Stimulated activated naive CD4-positive, alpha-beta T cell (primary cell): ENCODE results near the gene GPN3.
A peak's percentile ranks its signal among the peaks of the same experiment; 100 is the strongest.
"Not testable (repeated sequence)": the region's sequence is repeated elsewhere in the genome, so short reads cannot be mapped to it uniquely, and the experiment has no call there.

Source experiments
- DNase-seq, 6 experiments: peaks; one replicate each; lab custom pipeline; 2025; lab: John Stamatoyannopoulos, UW

Gene GPN3

GRCh38 chr12:110468214-110469048 is at the start of gene GPN3, which contains the start of gene FAM216A:
Gene GPN3, minus strand, starts transcription at chr12:110468257. Its CDS starts 54 bp downstream, at chr12:110468203.
Gene FAM216A, plus strand, starts transcription at chr12:110468845. Its CDS starts 31 bp downstream, at chr12:110468876.
- DNase-seq, result peak; percentile 89 to 98 (median 94)

- no peak for DNase-seq
These were observed 48.9 kb upstream of the GPN3 start for GRCh38 chr12:110516995-110517394.

- DNase-seq, result no peak
These were observed 46.3 kb upstream of the GPN3 start for GRCh38 chr12:110514363-110514762.

GRCh38 chr12:110513842-110514241 is 45.8 kb upstream of the GPN3 start:
- DNase-seq, result no peak

- no peak for DNase-seq
These were observed 40.1 kb upstream of the GPN3 start for GRCh38 chr12:110508071-110508586.

- DNase-seq, result no peak
These were observed 37.3 kb upstream of the GPN3 start for GRCh38 chr12:110505332-110505731.

- no peak for DNase-seq
These were observed 35.4 kb upstream of the GPN3 start for GRCh38 chr12:110503432-110503831.

- DNase-seq, result peak; percentile 97 to 99 (median 98)
These were observed 34.0 kb upstream of the GPN3 start, which contains the start of the genes RAD9B and VPS29 for GRCh38 chr12:110501752-110502738. Gene RAD9B, plus strand, starts transcription at chr12:110502331. Its CDS starts 7 bp downstream, at chr12:110502338. Gene VPS29, minus strand, starts transcription at chr12:110502111. Its CDS starts 60 bp downstream, at chr12:110502051.

- no peak for DNase-seq
These were observed 33.3 kb upstream of the GPN3 start for GRCh38 chr12:110501399-110501751.

- DNase-seq, result no peak
These were observed 31.1 kb upstream of the GPN3 start for GRCh38 chr12:110498984-110499706.

- DNase-seq, result no peak
These were observed 7.4 kb upstream of the GPN3 start for GRCh38 chr12:110475426-110475825.

- no peak for DNase-seq
These were observed 227 bp downstream of the GPN3 start for GRCh38 chr12:110467847-110468213.

GRCh38 chr12:110466791-110467190 is 1.3 kb downstream of the GPN3 start:
- no peak for DNase-seq

GRCh38 chr12:110465765-110466164 is 2.3 kb downstream of the GPN3 start:
- not testable (repeated sequence) for DNase-seq

GRCh38 chr12:110465024-110465423 is 3.0 kb downstream of the GPN3 start:
- no peak for DNase-seq

- DNase-seq, result not testable (repeated sequence)
These were observed 6.9 kb downstream of the GPN3 start for GRCh38 chr12:110461189-110461588.

GRCh38 chr12:110458756-110459155 is 9.3 kb downstream of the GPN3 start:
- no peak for DNase-seq

- no peak for DNase-seq
These were observed 14.3 kb downstream of the GPN3 start for GRCh38 chr12:110453569-110454296.

- DNase-seq, result no peak
These were observed 16.8 kb downstream of the GPN3 start for GRCh38 chr12:110451263-110451662.

- DNase-seq, result peak; percentile 88 to 94 (median 92)
These were observed 18.1 kb downstream of the GPN3 start, which contains the start of gene ARPC3 for GRCh38 chr12:110449799-110450497. Gene ARPC3, minus strand, starts transcription at chr12:110450337. Its CDS starts 77 bp downstream, at chr12:110450260.
